ENCODE measurements around the gene COL9A3. TPM values are rescaled to one million over a fixed set of nuclear protein-coding genes. Genes with fewer than 3 reads are reported as not detected.

The COL9A3 gene
- total RNA-seq, 1 experiment from 2014 or later: 150 TPM

DNA sequence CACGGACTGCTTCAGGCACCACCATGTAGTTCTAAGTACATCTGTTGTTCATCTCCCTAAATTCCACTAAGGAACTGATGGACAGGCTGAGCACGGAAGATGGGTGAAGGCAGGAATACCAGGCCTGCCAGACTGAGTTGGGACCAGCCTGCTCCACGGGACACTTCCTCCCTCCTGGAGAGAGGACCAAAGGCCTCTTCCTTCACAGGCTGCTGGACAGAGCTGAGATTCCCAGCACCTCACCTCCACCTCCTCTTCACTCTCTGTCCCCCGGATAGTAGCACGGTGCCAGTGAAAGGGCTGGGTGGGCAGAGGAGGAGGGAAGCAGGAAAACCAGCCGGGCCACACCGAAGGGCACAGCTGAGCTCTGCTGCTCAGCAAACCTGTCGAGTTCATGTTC, 67.7 kb downstream of the COL9A3 start:
- no peaks in the 10 kb centered on the region for H3K27me3 ChIP-seq (ENCODE audit: insufficient read depth, low read length)
- H3K4me3 Mint-ChIP-seq: no peak overlapping the region
- no peak overlapping the region for H4K8ac ChIP-seq (replicated peaks; ENCODE audit: insufficient read length, low read depth, low read length)
- no peak overlapping the region for H3K4ac ChIP-seq (ENCODE audit: low read depth, low read length)
- no peak overlapping the region for H2BK12ac ChIP-seq (ENCODE audit: insufficient read length, low read depth, low read length)
- peaks cover 23 to 66% (median 34%) of the 10 kb centered on the region in 3 experiments for H3K36me3 Mint-ChIP-seq (ENCODE audit: insufficient read depth in 1 of 3, low read depth in 3 of 3)
- no peak overlapping the region for H2BK5ac ChIP-seq (ENCODE audit: insufficient read length, low read length)
- no peaks in the 10 kb centered on the region for H4K20me1 ChIP-seq (ENCODE audit: control insufficient read depth, insufficient read depth, insufficient read length)
- H4K5ac ChIP-seq (ENCODE audit: insufficient read length, low read depth, low read length): no peak overlapping the region
- H3K27ac Mint-ChIP-seq: peak overlapping the region in 1 of 3 experiments; percentile 25; a peak in 2 of 7 replicates
- no peak overlapping the region for H2BK120ac ChIP-seq (ENCODE audit: low read depth, low read length, poor library complexity, severe bottlenecking)
- no peak overlapping the region for H2AFZ ChIP-seq (ENCODE audit: low read length)
- H3K27ac ChIP-seq (ENCODE audit: insufficient read length, low read depth, low read length): no peak overlapping the region
- H3K79me2 ChIP-seq (ENCODE audit: insufficient read depth, low read length): no peaks in the 10 kb centered on the region
- no peaks in the 10 kb centered on the region; the same call in 1 of the 2 replicates for H3K4me1 ChIP-seq (ENCODE audit: insufficient read depth, low read length)
- H3K14ac ChIP-seq (ENCODE audit: insufficient read depth, low read length): no peak overlapping the region
- H3K23ac ChIP-seq (ENCODE audit: insufficient read length, low read depth, low read length): no peak overlapping the region
- TF ChIP-seq, protein P1, sequence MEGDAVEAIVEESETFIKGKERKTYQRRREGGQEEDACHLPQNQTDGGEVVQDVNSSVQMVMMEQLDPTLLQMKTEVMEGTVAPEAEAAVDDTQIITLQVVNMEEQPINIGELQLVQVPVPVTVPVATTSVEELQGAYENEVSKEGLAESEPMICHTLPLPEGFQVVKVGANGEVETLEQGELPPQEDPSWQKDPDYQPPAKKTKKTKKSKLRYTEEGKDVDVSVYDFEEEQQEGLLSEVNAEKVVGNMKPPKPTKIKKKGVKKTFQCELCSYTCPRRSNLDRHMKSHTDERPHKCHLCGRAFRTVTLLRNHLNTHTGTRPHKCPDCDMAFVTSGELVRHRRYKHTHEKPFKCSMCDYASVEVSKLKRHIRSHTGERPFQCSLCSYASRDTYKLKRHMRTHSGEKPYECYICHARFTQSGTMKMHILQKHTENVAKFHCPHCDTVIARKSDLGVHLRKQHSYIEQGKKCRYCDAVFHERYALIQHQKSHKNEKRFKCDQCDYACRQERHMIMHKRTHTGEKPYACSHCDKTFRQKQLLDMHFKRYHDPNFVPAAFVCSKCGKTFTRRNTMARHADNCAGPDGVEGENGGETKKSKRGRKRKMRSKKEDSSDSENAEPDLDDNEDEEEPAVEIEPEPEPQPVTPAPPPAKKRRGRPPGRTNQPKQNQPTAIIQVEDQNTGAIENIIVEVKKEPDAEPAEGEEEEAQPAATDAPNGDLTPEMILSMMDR (conservative IDR thresholded peaks at IDR 0.05): no peak
- H3T11ph ChIP-seq (ENCODE audit: low read length): no peak overlapping the region
- H3K4me2 ChIP-seq (ENCODE audit: insufficient read depth, insufficient read length, low read length): no peak overlapping the region
- no peak for DNase-seq
- no peak overlapping the region for H2BK20ac ChIP-seq (ENCODE audit: low read depth, low read length, poor library complexity, severe bottlenecking)
- no peaks in the 10 kb centered on the region for H3K9me3 ChIP-seq (ENCODE audit: control insufficient read depth, low read depth, low read length)
- WGBS (ENCODE audit: extremely low coverage, insufficient read length, low lambda C conversion rate): no CpG with 5 or more reads among the region's 8 CpGs
- no peaks in the 10 kb centered on the region for H3K27me3 Mint-ChIP-seq (ENCODE audit: low read depth)
- H3K23me2 ChIP-seq (ENCODE audit: insufficient read length, low read depth, low read length, poor library complexity, severe bottlenecking): no peaks in the 10 kb centered on the region
- H3K56ac ChIP-seq (ENCODE audit: insufficient read length, low read depth, low read length): no peak overlapping the region
- no peaks in the 10 kb centered on the region for H3K9me3 Mint-ChIP-seq
- H4K91ac ChIP-seq (ENCODE audit: insufficient read length, low read depth, low read length): no peak overlapping the region
- no peak overlapping the region for H3K9ac ChIP-seq (ENCODE audit: extremely low read depth, insufficient read length, low read length)
- H2AK5ac ChIP-seq (ENCODE audit: insufficient read length, low read length): no peak overlapping the region
- H3K18ac ChIP-seq (ENCODE audit: insufficient read length, low read depth, low read length): no peak overlapping the region
- H3K4me1 Mint-ChIP-seq: peaks cover 24 to 31% of the 10 kb centered on the region in 2 experiments
- no peak overlapping the region for H2BK15ac ChIP-seq (ENCODE audit: low read depth, low read length)
- no peaks in the 10 kb centered on the region for H3K79me1 ChIP-seq (ENCODE audit: insufficient read depth, low read depth, low read length, poor library complexity, severe bottlenecking)

All from H9 (cell line).